Osteoblast (primary cell): Measurements from ENCODE around the gene CD302. TPM values are rescaled to one million over a fixed set of nuclear protein-coding genes. Genes with fewer than 3 reads are reported as not detected.

ENCODE experiments used
- DNase-seq: peaks from one replicate; pipeline ENCODE4 v3.0.0; 2011; ENCODE audit warnings: low spot score, mixed read lengths; ENCODE audit not compliant: insufficient read length; ENCODE audit errors: missing footprints
- H2AFZ ChIP-seq: 2 replicates; pipeline ENCODE4 v1.6.0; 2011; ENCODE audit warnings: mild to moderate bottlenecking, low read length
- H3K27ac ChIP-seq: 2 replicates; pipeline ENCODE4 v1.5.1; 2011; ENCODE audit warnings: mild to moderate bottlenecking, low read depth, low read length, moderate library complexity
- H3K27me3 ChIP-seq: 2 replicates; pipeline ENCODE4 v1.6.0; 2012; ENCODE audit warnings: mild to moderate bottlenecking, control low read depth, inconsistent platforms, low read length, moderate library complexity; ENCODE audit not compliant: insufficient read depth
- H3K36me3 ChIP-seq: 2 replicates; pipeline ENCODE4 v1.5.1; 2011; ENCODE audit warnings: mild to moderate bottlenecking, low read length, control low read depth, moderate library complexity; ENCODE audit not compliant: insufficient read depth
- H3K4me1 ChIP-seq: 2 replicates; pipeline ENCODE4 v1.5.1; 2011; ENCODE audit warnings: mild to moderate bottlenecking, low read length, control low read depth, moderate library complexity; ENCODE audit not compliant: insufficient read depth
- H3K4me2 ChIP-seq: 2 replicates; pipeline ENCODE4 v1.6.0; 2011; ENCODE audit warnings: mild to moderate bottlenecking, low read length; ENCODE audit not compliant: insufficient read depth
- H3K4me3 ChIP-seq: fragments of 200-600 bp; sonication (generic); 3 replicates; pipeline ENCODE4 v1.5.1; 2012; ENCODE audit warnings: mild to moderate bottlenecking, low read length, inconsistent platforms; ENCODE audit not compliant: insufficient read depth
- H3K79me2 ChIP-seq: 2 replicates; pipeline ENCODE4 v1.6.0; 2012; ENCODE audit warnings: mild to moderate bottlenecking, low read length, control low read depth, inconsistent platforms; ENCODE audit not compliant: insufficient read depth
- H3K9me3 ChIP-seq: 2 replicates; pipeline ENCODE4 v1.5.1; 2011; ENCODE audit warnings: low read depth, low read length, control low read depth
- H4K20me1 ChIP-seq: 2 replicates; pipeline ENCODE4 v1.6.0; 2012; ENCODE audit warnings: mild to moderate bottlenecking, low read length, control low read depth; ENCODE audit not compliant: insufficient read depth
- total RNA-seq: library from RNA; depleted of rRNA; stranded (reverse); fragments of >200 nt; gene quantifications from 2 replicates; pipeline ENCODE4 v1.2.3, GENCODE V29; 2012
- TF ChIP-seq, protein P1 (sequence below): IDR thresholded peaks from 2 replicates; pipeline ENCODE4 v1.5.1; 2011; ENCODE audit warnings: mild to moderate bottlenecking, low read depth, low read length, moderate library complexity; ENCODE audit errors: extremely low read depth

CD302 gene
- total RNA-seq, 1 donor: 14.5 TPM

DNA sequence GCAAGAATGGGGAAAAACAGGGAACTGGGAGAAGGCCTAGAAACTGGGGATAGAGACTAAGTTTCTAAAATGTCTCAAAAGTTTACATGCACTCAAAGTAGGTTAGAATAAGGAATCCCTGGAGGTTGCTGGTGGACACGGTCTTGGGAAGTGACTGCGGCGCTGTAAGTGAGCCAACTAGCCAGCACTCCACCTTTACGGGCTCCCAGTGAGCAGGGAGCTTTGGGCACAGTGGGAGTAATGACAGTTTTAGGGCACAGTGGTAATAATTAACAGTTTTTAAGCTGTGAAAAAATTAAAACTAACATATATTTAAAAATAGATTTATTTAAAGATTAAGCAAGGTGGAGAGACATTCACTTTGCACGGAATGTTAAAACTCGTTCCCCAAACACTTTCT lies 20.9 kb upstream of the CD302 start:
- TF ChIP-seq, protein P1, sequence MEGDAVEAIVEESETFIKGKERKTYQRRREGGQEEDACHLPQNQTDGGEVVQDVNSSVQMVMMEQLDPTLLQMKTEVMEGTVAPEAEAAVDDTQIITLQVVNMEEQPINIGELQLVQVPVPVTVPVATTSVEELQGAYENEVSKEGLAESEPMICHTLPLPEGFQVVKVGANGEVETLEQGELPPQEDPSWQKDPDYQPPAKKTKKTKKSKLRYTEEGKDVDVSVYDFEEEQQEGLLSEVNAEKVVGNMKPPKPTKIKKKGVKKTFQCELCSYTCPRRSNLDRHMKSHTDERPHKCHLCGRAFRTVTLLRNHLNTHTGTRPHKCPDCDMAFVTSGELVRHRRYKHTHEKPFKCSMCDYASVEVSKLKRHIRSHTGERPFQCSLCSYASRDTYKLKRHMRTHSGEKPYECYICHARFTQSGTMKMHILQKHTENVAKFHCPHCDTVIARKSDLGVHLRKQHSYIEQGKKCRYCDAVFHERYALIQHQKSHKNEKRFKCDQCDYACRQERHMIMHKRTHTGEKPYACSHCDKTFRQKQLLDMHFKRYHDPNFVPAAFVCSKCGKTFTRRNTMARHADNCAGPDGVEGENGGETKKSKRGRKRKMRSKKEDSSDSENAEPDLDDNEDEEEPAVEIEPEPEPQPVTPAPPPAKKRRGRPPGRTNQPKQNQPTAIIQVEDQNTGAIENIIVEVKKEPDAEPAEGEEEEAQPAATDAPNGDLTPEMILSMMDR: no peak

DNA sequence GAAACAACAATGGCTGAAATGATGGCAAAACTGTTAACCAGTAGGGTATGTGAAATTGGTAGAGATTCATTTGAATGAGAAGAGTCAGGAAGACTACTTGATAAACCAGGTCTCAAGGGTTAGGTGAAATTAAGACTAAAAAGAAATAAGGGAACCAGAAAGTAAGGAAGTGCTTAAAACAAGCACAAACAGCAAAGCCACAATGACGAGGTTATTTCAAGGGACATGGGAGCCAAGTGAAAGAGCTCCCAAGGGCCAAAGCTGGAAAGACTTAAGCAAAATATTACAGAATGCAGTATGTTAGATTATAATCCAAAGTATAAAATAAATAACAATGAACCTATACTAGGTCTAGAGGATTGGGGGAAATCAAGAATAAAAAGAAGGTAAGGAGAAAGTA lies 19.3 kb upstream of the CD302 start:
- Histone ChIP-seq H3K79me2 (no peaks in the 10 kb centered on the region), H3K4me3 (no peak overlapping the region), H3K4me1 (no peaks in the 10 kb centered on the region), H3K27me3 (no peaks in the 10 kb centered on the region), H3K36me3 (no peaks in the 10 kb centered on the region), H2AFZ (no peak overlapping the region), H3K27ac (no peak overlapping the region), H3K9me3 (no peaks in the 10 kb centered on the region), H4K20me1 (no peaks in the 10 kb centered on the region), H3K4me2 (no peak overlapping the region)
- no peak for DNase-seq
- TF ChIP-seq, protein P1: no peak

More for the DNA sequence above, 20.9 kb upstream of the CD302 start:
- Histone ChIP-seq H3K4me2 (no peak overlapping the region), H3K79me2 (no peaks in the 10 kb centered on the region), H3K27ac (no peak overlapping the region), H3K27me3 (peaks cover 3% of the 10 kb centered on the region), H3K36me3 (no peaks in the 10 kb centered on the region), H3K9me3 (no peaks in the 10 kb centered on the region), H2AFZ (no peak overlapping the region), H3K4me1 (no peaks in the 10 kb centered on the region), H3K4me3 (no peak overlapping the region), H4K20me1 (no peaks in the 10 kb centered on the region)
- DNase-seq: no peak

DNA sequence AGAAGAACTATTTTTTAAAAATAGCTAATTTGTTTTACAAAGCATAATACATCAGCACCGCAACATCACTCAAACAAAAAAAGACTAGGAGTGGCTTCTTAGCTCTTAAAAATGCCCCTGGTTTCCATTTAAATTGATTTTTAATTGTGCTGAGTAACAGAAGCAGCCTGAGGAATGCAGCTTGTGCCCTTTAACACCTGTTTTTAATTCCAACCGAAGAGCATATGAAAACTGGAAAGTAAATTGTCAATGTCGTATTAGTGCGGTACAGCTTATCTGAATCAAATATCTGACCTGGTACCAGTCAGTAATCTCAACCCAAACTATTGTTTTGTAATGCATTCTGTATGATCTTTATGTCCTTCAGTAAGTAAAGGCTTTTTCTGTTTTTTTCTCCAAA lies 13.2 kb upstream of the CD302 start:
- H2AFZ ChIP-seq: no peak overlapping the region
- H3K4me1 ChIP-seq: no peaks in the 10 kb centered on the region
- no peaks in the 10 kb centered on the region for H3K79me2 ChIP-seq
- TF ChIP-seq, protein P1: no peak
- no peak overlapping the region for H3K27ac ChIP-seq
- no peaks in the 10 kb centered on the region for H3K9me3 ChIP-seq
- H3K27me3 ChIP-seq: peaks cover 5% of the 10 kb centered on the region
- no peak overlapping the region for H3K4me2 ChIP-seq
- DNase-seq: no peak
- H3K36me3 ChIP-seq: no peaks in the 10 kb centered on the region
- no peaks in the 10 kb centered on the region for H4K20me1 ChIP-seq
- H3K4me3 ChIP-seq: no peak overlapping the region

DNA sequence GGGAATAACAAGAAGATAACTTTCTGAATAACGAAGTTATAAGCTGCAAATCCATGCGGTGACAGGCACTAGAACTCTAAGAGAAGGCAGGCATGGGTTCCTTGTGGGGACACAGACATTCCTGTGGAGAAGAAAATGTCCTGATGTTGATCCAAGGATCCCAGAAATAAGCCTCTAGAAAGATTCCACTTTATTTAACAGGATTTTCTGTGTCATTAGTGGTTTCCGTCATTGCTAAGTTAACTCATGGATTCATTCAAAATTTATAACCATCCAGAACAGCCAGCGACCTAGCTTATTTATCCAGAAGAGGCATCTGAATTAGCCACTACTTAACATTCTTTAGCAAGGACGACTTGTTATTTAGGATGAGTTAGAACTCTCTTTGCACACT lies 10.0 kb upstream of the CD302 start:
- no peaks in the 10 kb centered on the region for H3K36me3 ChIP-seq
- H3K27ac ChIP-seq: no peak overlapping the region
- no peaks in the 10 kb centered on the region for H3K9me3 ChIP-seq
- H3K79me2 ChIP-seq: no peaks in the 10 kb centered on the region
- H4K20me1 ChIP-seq: no peaks in the 10 kb centered on the region
- peaks cover 12% of the 10 kb centered on the region for H3K27me3 ChIP-seq
- no peak overlapping the region for H3K4me2 ChIP-seq
- TF ChIP-seq, protein P1: no peak
- no peaks in the 10 kb centered on the region for H3K4me1 ChIP-seq
- DNase-seq: no peak
- H2AFZ ChIP-seq: no peak overlapping the region
- H3K4me3 ChIP-seq: no peak overlapping the region
